ENCODE data around the gene BCORL1.

BCORL1 gene

GRCh38 chrX:130014356-130014755, 31.9 kb downstream of the BCORL1 start:
- DNase-seq, result no peak

GRCh38 chrX:130014770-130015169, 32.3 kb downstream of the BCORL1 start:
- no peak for DNase-seq

GRCh38 chrX:130015181-130015580, 32.7 kb downstream of the BCORL1 start:
- no peak for DNase-seq

GRCh38 chrX:130018143-130018542, 35.7 kb downstream of the BCORL1 start:
- no peak for DNase-seq

- DNase-seq, result no peak
Observed at GRCh38 chrX:130020661-130021324, 38.4 kb downstream of the BCORL1 start.

- DNase-seq, result peak; percentile 42
Observed at GRCh38 chrX:130024127-130024526, 41.7 kb downstream of the BCORL1 start.

- DNase-seq, result no peak
Observed at GRCh38 chrX:130025256-130025655, 42.8 kb downstream of the BCORL1 start.

- no peak for DNase-seq
Observed at GRCh38 chrX:130027569-130027968, 45.1 kb downstream of the BCORL1 start.

- DNase-seq, result peak; percentile 12
Observed at GRCh38 chrX:130028196-130028595, 45.8 kb downstream of the BCORL1 start.

- DNase-seq, result no peak
Observed at GRCh38 chrX:130030826-130031225, 48.4 kb downstream of the BCORL1 start.

GRCh38 chrX:130032552-130032951, 50.1 kb downstream of the BCORL1 start:
- DNase-seq, result no peak

GRCh38 chrX:130034178-130034577, 51.7 kb downstream of the BCORL1 start:
- no peak for DNase-seq

GRCh38 chrX:130039847-130040246, 57.4 kb downstream of the BCORL1 start:
- DNase-seq, result no peak

- no peak for DNase-seq
Observed at GRCh38 chrX:130047416-130047815, 65.0 kb downstream of the BCORL1 start.

GRCh38 chrX:130048686-130049222, 66.3 kb downstream of the BCORL1 start:
- DNase-seq, result no peak

GRCh38 chrX:130049821-130050220, 67.4 kb downstream of the BCORL1 start:
- no peak for DNase-seq

GRCh38 chrX:130051176-130051845, 68.9 kb downstream of the BCORL1 start:
- no peak for DNase-seq

- no peak for DNase-seq
Observed at GRCh38 chrX:130053236-130053635, 70.8 kb downstream of the BCORL1 start.

GRCh38 chrX:130055103-130055502, 72.7 kb downstream of the BCORL1 start:
- DNase-seq, result no peak

GRCh38 chrX:130055899-130056298, 73.5 kb downstream of the BCORL1 start:
- DNase-seq, result no peak

GRCh38 chrX:130057209-130057608, 74.8 kb downstream of the BCORL1 start:
- no peak for DNase-seq

GRCh38 chrX:130058652-130059051, 76.2 kb downstream of the BCORL1 start:
- no peak for DNase-seq

- DNase-seq, result peak; percentile 41
Observed at GRCh38 chrX:130060122-130061069, 78.0 kb downstream of the BCORL1 start.
